ENCODE measurements around the gene EIF4E2.

The EIF4E2 gene

GRCh38 chr2:232550354-232551249 lies at the start of gene EIF4E2, which contains the start of gene TIGD1:
Gene EIF4E2 (plus strand): TSS chr2:232550689. CDS start chr2:232550725, 36 bp downstream.
Gene TIGD1 (minus strand): TSS chr2:232550557. CDS start chr2:232549882, 675 bp downstream.
- DNase-seq: peak; percentile 97

GRCh38 chr2:232501331-232501771 lies 49.1 kb upstream of the EIF4E2 start:
- DNase-seq: no peak

- DNase-seq: no peak
Measured at GRCh38 chr2:232501794-232502390, 48.6 kb upstream of the EIF4E2 start.

- no peak for DNase-seq
Measured at GRCh38 chr2:232502511-232502910, 48.0 kb upstream of the EIF4E2 start.

GRCh38 chr2:232502911-232503808 lies 47.3 kb upstream of the EIF4E2 start:
- no peak for DNase-seq

- no peak for DNase-seq
Measured at GRCh38 chr2:232503809-232504323, 46.6 kb upstream of the EIF4E2 start.

GRCh38 chr2:232504438-232504837 lies 46.1 kb upstream of the EIF4E2 start:
- DNase-seq: no peak

GRCh38 chr2:232505856-232506255 lies 44.6 kb upstream of the EIF4E2 start:
- DNase-seq: no peak

- no peak for DNase-seq
Measured at GRCh38 chr2:232506709-232507108, 43.8 kb upstream of the EIF4E2 start.

- DNase-seq: no peak
Measured at GRCh38 chr2:232508251-232508650, 42.2 kb upstream of the EIF4E2 start.

GRCh38 chr2:232511336-232511890 lies 39.1 kb upstream of the EIF4E2 start:
- DNase-seq: no peak

- DNase-seq: no peak
Measured at GRCh38 chr2:232512602-232513001, 37.9 kb upstream of the EIF4E2 start.

GRCh38 chr2:232513353-232513752 lies 37.1 kb upstream of the EIF4E2 start:
- DNase-seq: no peak

- no peak for DNase-seq
Measured at GRCh38 chr2:232515639-232516038, 34.9 kb upstream of the EIF4E2 start.

GRCh38 chr2:232516551-232516950 lies 33.9 kb upstream of the EIF4E2 start:
- DNase-seq: no peak

GRCh38 chr2:232518844-232519243 lies 31.6 kb upstream of the EIF4E2 start:
- no peak for DNase-seq

- DNase-seq: no peak
Measured at GRCh38 chr2:232519581-232520438, 30.7 kb upstream of the EIF4E2 start, which contains the start of gene PRSS56. Gene PRSS56 (plus strand): TSS chr2:232520388. CDS start chr2:232520599, 211 bp downstream.

- no peak for DNase-seq
Measured at GRCh38 chr2:232520489-232520888, 30.0 kb upstream of the EIF4E2 start.

GRCh38 chr2:232521098-232521497 lies 29.4 kb upstream of the EIF4E2 start:
- no peak for DNase-seq

- DNase-seq: peak; percentile 60
Measured at GRCh38 chr2:232521959-232522622, 28.4 kb upstream of the EIF4E2 start.

All from hematopoietic multipotent progenitor cell treated with erythropoietin and hydrocortisone succinate and interleukin-3 and kit ligand, for 4 days (in vitro differentiated cells).